Chondrocyte (in vitro differentiated cells): ENCODE measurements around the gene SLC8A1. TPM values are rescaled to one million over a fixed set of nuclear protein-coding genes. Genes with fewer than 3 reads are reported as not detected.

Experiments
- DNase-seq: peaks from one replicate; pipeline ENCODE4 v3.0.0; 2021; ENCODE audit warnings: mixed read lengths, low spot score
- H3K27ac Mint-ChIP-seq: one replicate; pipeline ENCODE4 v1.8.0; 2021; ENCODE audit warnings: mild to moderate bottlenecking, moderate library complexity, mixed read lengths; ENCODE audit not compliant: unreplicated experiment
- H3K27me3 Mint-ChIP-seq: 2 replicates; pipeline ENCODE4 v1.8.0; 2021; ENCODE audit warnings: low read depth, mixed read lengths
- H3K36me3 Mint-ChIP-seq: 2 replicates; pipeline ENCODE4 v1.8.0; 2021; ENCODE audit warnings: low read depth, mixed read lengths
- H3K4me1 Mint-ChIP-seq: 2 replicates; pipeline ENCODE4 v1.8.0; 2021; ENCODE audit warnings: low read depth, mild to moderate bottlenecking, mixed read lengths
- H3K4me3 Mint-ChIP-seq: one replicate; pipeline ENCODE4 v1.8.0; 2021; ENCODE audit warnings: mild to moderate bottlenecking, moderate library complexity, mixed read lengths; ENCODE audit not compliant: unreplicated experiment
- H3K9me3 Mint-ChIP-seq: 2 replicates; pipeline ENCODE4 v1.8.0; 2021; ENCODE audit warnings: low read depth, mixed read lengths
- CTCF ChIP-seq: fragments of 200-600 bp; sonication (generic); IDR thresholded peaks from 2 replicates; pipeline ENCODE4 v1.5.0; 2021; ENCODE audit warnings: antibody characterized with exemption, mild to moderate bottlenecking, moderate library complexity
- total RNA-seq: library from RNA; stranded (reverse); gene quantifications from 3 replicates; pipeline ENCODE4 v1.2.1, GENCODE V29; 2021

Gene SLC8A1
- total RNA-seq, 1 donor from 2014 or later = 53.7 TPM

GRCh38 chr2:40147360-40147759 lies 304.5 kb downstream of the SLC8A1 start:
- Mint-ChIP-seq H3K36me3 (peaks cover 10% of the 10 kb centered on the region), H3K4me1 (no peaks in the 10 kb centered on the region), H3K9me3 (peaks cover 8% of the 10 kb centered on the region), H3K27me3 (no peaks in the 10 kb centered on the region), H3K27ac (no peak overlapping the region), H3K4me3 (no peak overlapping the region)
- no peak for TF ChIP-seq CTCF
- DNase-seq = no peak

- H3K4me3 Mint-ChIP-seq = no peak overlapping the region
- H3K4me1 Mint-ChIP-seq = no peaks in the 10 kb centered on the region
- no peak for DNase-seq
- peaks cover 15% of the 10 kb centered on the region for H3K36me3 Mint-ChIP-seq
- peaks cover 8% of the 10 kb centered on the region for H3K9me3 Mint-ChIP-seq
- H3K27me3 Mint-ChIP-seq = no peaks in the 10 kb centered on the region
- no peak for TF ChIP-seq CTCF
- H3K27ac Mint-ChIP-seq = no peak overlapping the region
Observed at GRCh38 chr2:40144022-40144421, 307.9 kb downstream of the SLC8A1 start.

GRCh38 chr2:40138314-40138713 lies 313.6 kb downstream of the SLC8A1 start:
- Mint-ChIP-seq H3K27ac (no peak overlapping the region), H3K27me3 (no peaks in the 10 kb centered on the region), H3K4me1 (no peaks in the 10 kb centered on the region), H3K36me3 (peaks cover 17% of the 10 kb centered on the region), H3K4me3 (no peak overlapping the region), H3K9me3 (no peaks in the 10 kb centered on the region)
- TF ChIP-seq CTCF = no peak
- no peak for DNase-seq

- H3K4me3 Mint-ChIP-seq = no peak overlapping the region
- no peaks in the 10 kb centered on the region for H3K27me3 Mint-ChIP-seq
- no peaks in the 10 kb centered on the region for H3K9me3 Mint-ChIP-seq
- no peak overlapping the region for H3K27ac Mint-ChIP-seq
- no peak for DNase-seq
- H3K4me1 Mint-ChIP-seq = peaks cover 44% of the 10 kb centered on the region
- no peak for TF ChIP-seq CTCF
- peaks cover 2% of the 10 kb centered on the region for H3K36me3 Mint-ChIP-seq
Observed at GRCh38 chr2:40131081-40131704, 320.7 kb downstream of the SLC8A1 start.

- Mint-ChIP-seq H3K4me1 (peaks cover 51% of the 10 kb centered on the region), H3K4me3 (no peak overlapping the region), H3K27me3 (no peaks in the 10 kb centered on the region), H3K27ac (peak overlapping the region; percentile 38), H3K36me3 (peaks cover 2% of the 10 kb centered on the region), H3K9me3 (no peaks in the 10 kb centered on the region)
- TF ChIP-seq CTCF = no peak
- no peak for DNase-seq
Observed at GRCh38 chr2:40130251-40130994, 321.5 kb downstream of the SLC8A1 start.
